ENCODE measurements around the gene MCM3AP. TPM values are rescaled to one million over a fixed set of nuclear protein-coding genes. Genes with fewer than 3 reads are reported as not detected.

The MCM3AP gene
- total and polyA plus RNA-seq, 9 of the 15 experiments (the other 6 are each of a cell fraction or from before 2014, with no cell fraction given), result 6.5 to 179 (median 69.6) TPM

DNA sequence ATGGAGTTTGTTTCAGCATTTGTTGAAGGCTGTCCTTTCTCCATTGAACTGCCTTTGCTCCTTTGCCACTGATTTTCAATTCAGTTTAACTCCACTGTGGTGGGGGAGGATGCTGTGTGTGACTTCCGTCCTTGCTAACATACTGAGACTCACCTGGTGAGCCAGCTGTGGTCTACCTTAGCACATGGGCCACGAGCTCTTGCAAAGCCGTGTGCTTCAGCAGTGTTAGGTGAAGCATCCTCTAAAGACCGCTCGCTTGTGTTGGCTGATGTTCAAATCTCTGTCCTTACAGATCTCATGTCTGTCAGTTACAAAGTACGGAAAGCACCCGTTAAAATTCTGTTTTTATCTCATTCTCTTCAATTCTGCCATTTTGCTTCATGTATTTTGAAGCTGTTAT, 97.6 kb downstream of the MCM3AP start:
- Histone ChIP-seq H3K79me2 (ENCODE audit: control insufficient read depth, insufficient read depth, low read length) (peaks cover 10% of the 10 kb centered on the region), H3K27ac (ENCODE audit: extremely low read depth, low read depth, low read length) (peak overlapping the region; percentile 27), H3K9me3 (replicated peaks; ENCODE audit: control insufficient read depth, insufficient read depth, low read depth, low read length) (no peaks in the 10 kb centered on the region), H3K4me1 (replicated peaks in 1 of 2; ENCODE audit: control insufficient read depth in 2 of 2, insufficient read depth in 2 of 2, low read length in 2 of 2) (peaks cover 46 to 79% of the 10 kb centered on the region in 2 experiments), H3K27me3 (ENCODE audit: control insufficient read depth in 2 of 2, insufficient read depth in 2 of 2, low read length in 2 of 2) (no peaks in the 10 kb centered on the region), H4K20me1 (replicated peaks; ENCODE audit: control insufficient read depth, insufficient read depth, low read length) (no peaks in the 10 kb centered on the region), H2AFZ (ENCODE audit: low read depth, low read length) (no peak overlapping the region), H3K9me1 (ENCODE audit: control insufficient read depth, insufficient read depth, low read length) (peaks cover 4% of the 10 kb centered on the region), H3K4me3 (no peak overlapping the region), H3K36me3 (ENCODE audit: control insufficient read depth, insufficient read depth, low read length) (peaks cover 54% of the 10 kb centered on the region; the same call in 2 of the 3 replicates), H3K4me2 (ENCODE audit: insufficient read depth, low read length) (no peak overlapping the region; the same call in 1 of the 2 replicates), H3K9ac (ENCODE audit: insufficient read depth in 1 of 2, low read depth in 2 of 2, low read length in 2 of 2) (no peak overlapping the region)
- 61% methylated on average over 7 of the region's 7 CpGs for WGBS (ENCODE audit: insufficient coverage, low coverage, missing lambda C conversion rate)
- DNase-seq (ENCODE audit: extremely low read depth in 1 of 4, low spot score in 3 of 4), result no peak
- ChIA-PET CTCF (ENCODE audit: low intra/inter-chr PET ratio) (no interaction called here), POLR2A (interaction anchor here (0.6 to 0.9 kb wide), 2 partner anchors 9 to 329 kb away, joined by 4 read pairs; no protein-coding TSS in a partner anchor)
- no peak for ATAC-seq
- FAIRE-seq, result no peak
- in situ Hi-C loops (cut with MboI), result no loop called here
- intact Hi-C loops (cut with micrococcal nuclease), result loop anchor here (2.0 to 5.0 kb wide), 2 partner anchors 35 to 39 kb away; partner anchors contain the start of gene LSS
- no peak for TF ChIP-seq POLR3A (IDR thresholded peaks at IDR 0.05; ENCODE audit: borderline replicate concordance, extremely low read depth, insufficient read depth, insufficient read length)
- TF ChIP-seq ETV5 (CRISPR knock-in tag; IDR thresholded peaks at IDR 0.05; ENCODE audit: low read depth), result no peak
- no peak for TF ChIP-seq ZNF77 (CRISPR knock-in tag; IDR thresholded peaks at IDR 0.05)
- no peak for TF ChIP-seq SAFB (IDR thresholded peaks at IDR 0.05; ENCODE audit: borderline replicate concordance, low read depth, low read length)
- no peak for TF ChIP-seq DIDO1 (tag; IDR thresholded peaks at IDR 0.05; ENCODE audit: low read depth)
- no peak for TF ChIP-seq POLR2G (IDR thresholded peaks at IDR 0.05; ENCODE audit: low read depth, low read length)
- TF ChIP-seq, protein P1, sequence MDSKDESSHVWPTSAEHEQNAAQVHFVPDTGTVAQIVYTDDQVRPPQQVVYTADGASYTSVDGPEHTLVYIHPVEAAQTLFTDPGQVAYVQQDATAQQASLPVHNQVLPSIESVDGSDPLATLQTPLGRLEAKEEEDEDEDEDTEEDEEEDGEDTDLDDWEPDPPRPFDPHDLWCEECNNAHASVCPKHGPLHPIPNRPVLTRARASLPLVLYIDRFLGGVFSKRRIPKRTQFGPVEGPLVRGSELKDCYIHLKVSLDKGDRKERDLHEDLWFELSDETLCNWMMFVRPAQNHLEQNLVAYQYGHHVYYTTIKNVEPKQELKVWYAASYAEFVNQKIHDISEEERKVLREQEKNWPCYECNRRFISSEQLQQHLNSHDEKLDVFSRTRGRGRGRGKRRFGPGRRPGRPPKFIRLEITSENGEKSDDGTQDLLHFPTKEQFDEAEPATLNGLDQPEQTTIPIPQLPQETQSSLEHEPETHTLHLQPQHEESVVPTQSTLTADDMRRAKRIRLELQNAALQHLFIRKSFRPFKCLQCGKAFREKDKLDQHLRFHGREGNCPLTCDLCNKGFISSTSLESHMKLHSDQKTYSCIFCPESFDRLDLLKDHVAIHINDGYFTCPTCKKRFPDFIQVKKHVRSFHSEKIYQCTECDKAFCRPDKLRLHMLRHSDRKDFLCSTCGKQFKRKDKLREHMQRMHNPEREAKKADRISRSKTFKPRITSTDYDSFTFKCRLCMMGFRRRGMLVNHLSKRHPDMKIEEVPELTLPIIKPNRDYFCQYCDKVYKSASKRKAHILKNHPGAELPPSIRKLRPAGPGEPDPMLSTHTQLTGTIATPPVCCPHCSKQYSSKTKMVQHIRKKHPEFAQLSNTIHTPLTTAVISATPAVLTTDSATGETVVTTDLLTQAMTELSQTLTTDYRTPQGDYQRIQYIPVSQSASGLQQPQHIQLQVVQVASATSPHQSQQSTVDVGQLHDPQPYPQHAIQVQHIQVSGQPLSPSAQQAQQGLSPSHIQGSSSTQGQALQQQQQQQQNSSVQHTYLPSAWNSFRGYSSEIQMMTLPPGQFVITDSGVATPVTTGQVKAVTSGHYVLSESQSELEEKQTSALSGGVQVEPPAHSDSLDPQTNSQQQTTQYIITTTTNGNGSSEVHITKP (IDR thresholded peaks at IDR 0.05; ENCODE audit: partially characterized antibody), result no peak
- TF ChIP-seq FOS (IDR thresholded peaks at IDR 0.05; ENCODE audit: extremely low read depth, insufficient read length), result no peak
- BruUV-seq (replicated peaks), result no TSS peak

Measured in K562 (cell line).